Muscle layer of colon (tissue), 2 donors: ENCODE results near the gene SCARB2.

Experiments used
- H3K27ac ChIP-seq: one replicate; pipeline ENCODE4 v1.7.0; 2013; ENCODE audit warnings: low read depth, mild to moderate bottlenecking, low read length, moderate library complexity
- H3K27me3 ChIP-seq, 2 donors: one replicate each; pipeline ENCODE4 v1.7.0; 2013; ENCODE audit warnings: low read length in 2 of 2, mild to moderate bottlenecking in 2 of 2; ENCODE audit not compliant: insufficient read depth in 2 of 2, control insufficient read depth in 1 of 2
- H3K36me3 ChIP-seq: one replicate; pipeline ENCODE4 v1.7.0; 2013; ENCODE audit warnings: mild to moderate bottlenecking, low read length; ENCODE audit not compliant: insufficient read depth
- H3K4me1 ChIP-seq: one replicate; pipeline ENCODE4 v1.7.0; 2013; ENCODE audit warnings: mild to moderate bottlenecking, low read length; ENCODE audit not compliant: insufficient read depth
- H3K4me3 ChIP-seq, 2 donors: one replicate each; pipeline ENCODE4 v1.7.0; 2013; ENCODE audit warnings: low read length in 2 of 2, low read depth in 1 of 2, mild to moderate bottlenecking in 1 of 2, moderate library complexity in 1 of 2
- H3K9ac ChIP-seq: one replicate; pipeline ENCODE4 v1.7.0; 2013; ENCODE audit warnings: low read length
- H3K9me3 ChIP-seq: one replicate; pipeline ENCODE4 v1.7.0; 2013; ENCODE audit warnings: mild to moderate bottlenecking, low read length
- donor health status: abdominal sarcoma.
- donor health status: Adenocarcinoma of cecum.

SCARB2 gene

DNA sequence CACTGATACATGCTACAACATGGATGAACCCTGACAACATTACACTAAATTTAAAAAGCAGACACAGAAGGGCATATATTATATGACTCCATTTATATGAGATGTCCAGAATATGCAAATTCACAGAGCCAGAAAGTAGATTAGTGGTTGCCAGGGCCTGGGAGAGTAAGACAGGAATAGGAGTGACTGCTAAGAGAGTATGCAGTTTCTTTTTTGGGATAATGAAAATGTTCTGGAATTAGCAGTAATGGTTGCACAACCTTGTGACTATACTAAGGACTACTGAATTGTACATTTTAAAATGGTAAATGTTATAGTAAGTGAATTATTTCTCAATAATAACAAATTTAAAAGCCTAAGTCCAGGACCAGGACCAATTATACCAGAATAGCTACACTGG is 35.9 kb downstream of the SCARB2 start:
- Histone ChIP-seq H3K36me3 (peaks cover 33% of the 10 kb centered on the region), H3K27ac (no peak overlapping the region), H3K4me1 (peaks cover 11% of the 10 kb centered on the region), H3K9ac (no peak overlapping the region), H3K4me3 (no peak overlapping the region), H3K27me3 (no peaks in the 10 kb centered on the region), H3K9me3 (no peaks in the 10 kb centered on the region)

DNA sequence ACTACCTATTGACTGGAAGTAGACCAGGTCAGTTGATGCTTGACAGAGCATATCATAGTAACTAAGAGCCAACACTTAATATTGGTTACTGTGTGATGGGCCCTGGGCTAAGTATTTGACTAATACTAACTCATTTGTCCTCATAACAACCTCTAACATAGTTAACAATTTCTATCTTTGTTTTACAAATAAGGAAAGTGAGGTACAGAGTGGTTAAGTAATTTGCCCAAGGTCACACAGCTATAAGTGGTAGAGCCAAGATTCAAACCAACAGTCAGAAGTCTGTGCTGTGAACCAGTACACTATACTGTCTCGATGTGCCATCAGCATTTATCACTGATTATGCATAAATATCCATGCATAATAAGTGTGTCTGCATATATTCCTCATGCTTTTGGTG is 38.3 kb downstream of the SCARB2 start:
- H3K36me3 ChIP-seq, result peaks cover 41% of the 10 kb centered on the region
- no peak overlapping the region for H3K27ac ChIP-seq
- no peaks in the 10 kb centered on the region for H3K27me3 ChIP-seq
- no peak overlapping the region for H3K4me3 ChIP-seq
- H3K9ac ChIP-seq, result no peak overlapping the region
- peaks cover 11% of the 10 kb centered on the region for H3K4me1 ChIP-seq
- no peaks in the 10 kb centered on the region for H3K9me3 ChIP-seq

DNA sequence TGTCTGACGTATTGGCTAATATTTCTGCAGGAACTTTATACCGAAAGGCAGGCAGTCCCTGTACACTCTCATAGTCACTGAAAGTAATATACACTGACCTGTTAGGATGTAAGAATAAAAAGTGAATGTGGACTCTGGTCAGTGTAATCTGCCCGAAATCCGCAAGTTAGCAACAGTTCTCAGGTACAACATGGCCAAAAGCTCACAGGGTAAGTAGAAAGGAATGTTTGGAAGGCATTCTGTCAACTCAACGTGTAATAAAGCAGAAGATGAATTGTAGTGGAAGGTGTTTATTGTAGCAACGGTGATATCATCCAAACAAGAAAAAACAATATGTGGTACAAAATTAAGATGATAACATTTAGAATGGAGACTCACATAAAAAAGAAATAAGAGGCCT is 39.4 kb downstream of the SCARB2 start:
- H3K4me1 ChIP-seq, result peaks cover 5% of the 10 kb centered on the region
- peaks cover 48% of the 10 kb centered on the region for H3K36me3 ChIP-seq
- H3K9ac ChIP-seq, result no peak overlapping the region
- H3K9me3 ChIP-seq, result no peaks in the 10 kb centered on the region
- H3K4me3 ChIP-seq, result no peak overlapping the region
- no peaks in the 10 kb centered on the region for H3K27me3 ChIP-seq
- H3K27ac ChIP-seq, result no peak overlapping the region

- H3K27ac ChIP-seq, result no peak overlapping the region
- H3K9me3 ChIP-seq, result no peaks in the 10 kb centered on the region
- H3K9ac ChIP-seq, result no peak overlapping the region
- no peak overlapping the region for H3K4me3 ChIP-seq
- no peaks in the 10 kb centered on the region for H3K4me1 ChIP-seq
- peaks cover 57% of the 10 kb centered on the region for H3K36me3 ChIP-seq
- no peaks in the 10 kb centered on the region for H3K27me3 ChIP-seq
Measured at GRCh38 chr4:76168688-76169087, 44.9 kb downstream of the SCARB2 start.

GRCh38 chr4:76166480-76166879 is 47.1 kb downstream of the SCARB2 start:
- Histone ChIP-seq H3K4me1 (no peaks in the 10 kb centered on the region), H3K9me3 (no peaks in the 10 kb centered on the region), H3K36me3 (peaks cover 69% of the 10 kb centered on the region), H3K27me3 (no peaks in the 10 kb centered on the region), H3K27ac (no peak overlapping the region), H3K4me3 (no peak overlapping the region), H3K9ac (no peak overlapping the region)

DNA sequence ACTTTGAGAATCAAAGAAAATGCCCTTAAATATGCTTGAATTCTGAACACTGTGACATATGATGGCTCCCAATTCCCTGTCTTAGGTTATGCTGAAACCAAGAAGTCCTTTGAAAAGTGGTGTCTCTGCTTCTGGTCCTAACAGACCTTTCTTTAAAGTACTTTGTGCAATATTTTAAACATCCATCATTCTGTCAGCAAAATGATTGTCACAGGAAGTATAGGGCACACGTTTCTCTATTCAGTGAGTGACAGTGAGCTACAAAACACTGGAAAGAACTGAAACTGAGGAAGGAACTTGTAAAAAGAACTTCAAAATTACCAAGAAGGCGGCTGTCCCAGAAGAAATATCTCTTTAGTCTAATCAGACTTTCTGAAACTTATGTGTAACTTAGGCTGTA is 53.3 kb downstream of the SCARB2 start:
- peaks cover 39% of the 10 kb centered on the region for H3K36me3 ChIP-seq
- H3K4me3 ChIP-seq, result no peak overlapping the region

DNA sequence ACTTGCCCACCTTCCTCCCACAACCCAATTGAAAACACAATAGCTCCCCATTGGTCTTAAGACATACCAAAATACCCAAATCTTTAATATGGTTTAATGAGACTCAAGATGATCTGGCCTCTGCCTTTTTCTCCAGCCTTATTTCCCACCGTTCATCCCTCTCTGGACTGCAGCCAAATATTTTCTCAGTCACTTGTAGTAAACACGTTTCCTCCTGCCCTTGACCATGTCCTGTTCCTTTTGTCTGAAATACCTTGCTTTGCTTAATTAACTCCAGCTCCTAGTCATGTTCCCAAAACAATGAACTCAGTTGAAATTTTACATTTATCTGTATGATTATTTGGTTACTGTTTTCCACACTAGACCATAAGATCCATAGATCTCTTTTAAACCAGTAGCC is 57.0 kb downstream of the SCARB2 start:
- H3K4me1 ChIP-seq, result no peaks in the 10 kb centered on the region
- H3K9ac ChIP-seq, result no peak overlapping the region
- H3K4me3 ChIP-seq, result no peak overlapping the region
- peaks cover 15% of the 10 kb centered on the region for H3K36me3 ChIP-seq
- no peaks in the 10 kb centered on the region for H3K9me3 ChIP-seq
- H3K27me3 ChIP-seq, result no peaks in the 10 kb centered on the region
- H3K27ac ChIP-seq, result no peak overlapping the region

More for the DNA sequence above, 53.3 kb downstream of the SCARB2 start:
- Histone ChIP-seq H3K4me1 (no peaks in the 10 kb centered on the region), H3K27ac (no peak overlapping the region), H3K9me3 (no peaks in the 10 kb centered on the region), H3K9ac (no peak overlapping the region), H3K27me3 (no peaks in the 10 kb centered on the region)

DNA sequence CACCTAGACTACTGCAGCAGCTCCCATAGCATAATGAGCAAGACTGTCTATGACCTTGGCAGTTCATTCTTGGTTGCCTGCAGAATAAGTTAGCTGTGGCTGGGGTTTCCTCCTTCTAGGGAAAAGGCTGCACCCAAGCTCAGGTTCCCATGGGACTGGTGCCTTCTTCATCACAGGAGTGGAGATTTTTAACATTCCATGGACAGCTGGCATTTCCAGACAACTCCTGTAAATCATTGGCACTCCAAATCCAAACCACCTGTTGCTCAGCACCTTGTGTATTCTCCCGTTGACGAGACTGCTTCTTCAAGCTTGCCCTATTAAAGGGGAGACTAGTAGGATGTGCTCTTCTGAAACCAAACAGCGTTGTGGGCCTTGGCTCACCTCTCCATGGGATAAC is 57.6 kb downstream of the SCARB2 start:
- Histone ChIP-seq H3K4me1 (no peaks in the 10 kb centered on the region), H3K36me3 (peaks cover 9% of the 10 kb centered on the region), H3K27me3 (no peaks in the 10 kb centered on the region), H3K9ac (no peak overlapping the region), H3K27ac (no peak overlapping the region), H3K9me3 (no peaks in the 10 kb centered on the region), H3K4me3 (no peak overlapping the region)

DNA sequence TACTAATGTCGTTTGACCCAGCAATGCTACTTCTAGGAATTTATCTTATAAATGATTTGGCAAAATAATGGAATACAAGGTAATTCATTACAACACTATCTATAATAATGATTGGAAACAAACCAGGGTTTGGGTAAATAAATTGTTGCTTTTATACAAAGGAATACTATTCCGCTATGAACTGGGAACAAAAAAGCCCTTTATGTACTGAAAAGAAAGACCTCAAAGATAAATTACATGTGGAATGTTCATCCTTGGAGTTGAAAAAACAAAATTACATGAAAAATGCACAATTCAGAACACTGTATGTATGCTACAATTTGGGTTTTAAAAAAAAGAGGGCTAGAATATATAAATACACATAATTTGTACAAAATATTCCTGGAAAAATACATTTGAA is 60.3 kb downstream of the SCARB2 start:
- Histone ChIP-seq H3K4me3 (no peak overlapping the region), H3K27ac (no peak overlapping the region), H3K9me3 (no peaks in the 10 kb centered on the region), H3K27me3 (no peaks in the 10 kb centered on the region), H3K4me1 (peaks cover 11% of the 10 kb centered on the region), H3K9ac (no peak overlapping the region), H3K36me3 (no peaks in the 10 kb centered on the region)

- Histone ChIP-seq H3K4me3 (peak within 1 kb of the TSS; percentile 78 to 99), H3K9ac (peak within 1 kb of the TSS; percentile 93), H3K4me1 (peaks cover 31% of the 10 kb centered on the region), H3K36me3 (no peaks in the 10 kb centered on the region), H3K9me3 (no peaks in the 10 kb centered on the region), H3K27ac (peak within 1 kb of the TSS; percentile 91), H3K27me3 (no peaks in the 10 kb centered on the region)
Measured at GRCh38 chr4:76148142-76148865, 65.3 kb downstream of the SCARB2 start, which contains the start of gene NUP54. NUP54 (minus strand) TSS chr4:76148397; CDS start chr4:76148374, 23 bp downstream.

DNA sequence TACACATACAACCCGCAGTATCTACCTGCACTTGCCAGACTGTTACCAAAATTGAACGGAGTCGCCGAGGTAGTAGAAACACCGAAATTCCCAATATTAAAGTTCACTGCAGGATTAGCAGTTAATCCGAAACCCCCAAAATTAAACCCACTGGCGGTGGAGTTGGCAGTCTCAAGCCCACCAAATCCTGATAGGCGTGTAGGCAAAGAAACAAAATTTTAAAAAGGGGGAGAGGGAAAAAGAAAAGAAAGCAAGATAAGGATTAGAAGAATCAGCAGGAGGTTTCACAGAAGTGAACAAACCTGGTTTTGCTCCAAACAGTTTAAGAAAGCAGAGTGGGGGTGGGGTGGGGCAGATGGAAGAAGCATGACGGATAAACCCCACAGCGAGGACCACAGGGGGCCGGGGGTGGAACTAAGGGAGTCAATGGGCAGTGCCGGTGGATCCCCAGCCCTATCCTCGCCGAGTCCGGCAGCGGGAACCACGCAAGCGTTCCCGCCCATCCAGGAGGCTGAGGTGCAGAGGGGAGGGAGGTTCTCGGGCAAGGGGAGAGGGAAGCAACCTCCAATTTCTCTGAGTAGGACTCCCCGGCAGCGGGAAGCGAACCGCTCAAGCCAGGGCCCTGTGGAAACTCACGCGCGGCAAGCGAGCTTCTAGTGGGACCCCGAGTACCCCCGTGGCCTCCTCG is 66.0 kb downstream of the SCARB2 start:
- H3K36me3 ChIP-seq, result peaks cover 6% of the 10 kb centered on the region
- no peaks in the 10 kb centered on the region for H3K9me3 ChIP-seq

More for the DNA sequence above, 66.0 kb downstream of the SCARB2 start:
- Histone ChIP-seq H3K4me1 (peaks cover 31% of the 10 kb centered on the region), H3K27me3 (no peaks in the 10 kb centered on the region), H3K27ac (peak overlapping the region; percentile 91), H3K9ac (peak overlapping the region; percentile 93), H3K4me3 (peak overlapping the region; percentile 78 to 99)
